Osteoblast (primary cell): ENCODE measurements around the gene MEGF11. TPM values are rescaled to one million over a fixed set of nuclear protein-coding genes. Genes with fewer than 3 reads are reported as not detected.

ENCODE experiments used
- DNase-seq: peaks from one replicate; pipeline ENCODE4 v3.0.0; 2011; ENCODE audit warnings: low spot score, mixed read lengths; ENCODE audit not compliant: insufficient read length; ENCODE audit errors: missing footprints
- H2AFZ ChIP-seq: 2 replicates; pipeline ENCODE4 v1.6.0; 2011; ENCODE audit warnings: mild to moderate bottlenecking, low read length
- H3K27ac ChIP-seq: 2 replicates; pipeline ENCODE4 v1.5.1; 2011; ENCODE audit warnings: mild to moderate bottlenecking, low read depth, low read length, moderate library complexity
- H3K27me3 ChIP-seq: 2 replicates; pipeline ENCODE4 v1.6.0; 2012; ENCODE audit warnings: mild to moderate bottlenecking, control low read depth, inconsistent platforms, low read length, moderate library complexity; ENCODE audit not compliant: insufficient read depth
- H3K36me3 ChIP-seq: 2 replicates; pipeline ENCODE4 v1.5.1; 2011; ENCODE audit warnings: mild to moderate bottlenecking, low read length, control low read depth, moderate library complexity; ENCODE audit not compliant: insufficient read depth
- H3K4me1 ChIP-seq: 2 replicates; pipeline ENCODE4 v1.5.1; 2011; ENCODE audit warnings: mild to moderate bottlenecking, low read length, control low read depth, moderate library complexity; ENCODE audit not compliant: insufficient read depth
- H3K4me2 ChIP-seq: 2 replicates; pipeline ENCODE4 v1.6.0; 2011; ENCODE audit warnings: mild to moderate bottlenecking, low read length; ENCODE audit not compliant: insufficient read depth
- H3K4me3 ChIP-seq: fragments of 200-600 bp; sonication (generic); 3 replicates; pipeline ENCODE4 v1.5.1; 2012; ENCODE audit warnings: mild to moderate bottlenecking, low read length, inconsistent platforms; ENCODE audit not compliant: insufficient read depth
- H3K79me2 ChIP-seq: 2 replicates; pipeline ENCODE4 v1.6.0; 2012; ENCODE audit warnings: mild to moderate bottlenecking, low read length, control low read depth, inconsistent platforms; ENCODE audit not compliant: insufficient read depth
- H3K9me3 ChIP-seq: 2 replicates; pipeline ENCODE4 v1.5.1; 2011; ENCODE audit warnings: low read depth, low read length, control low read depth
- H4K20me1 ChIP-seq: 2 replicates; pipeline ENCODE4 v1.6.0; 2012; ENCODE audit warnings: mild to moderate bottlenecking, low read length, control low read depth; ENCODE audit not compliant: insufficient read depth
- total RNA-seq: library from RNA; depleted of rRNA; stranded (reverse); fragments of >200 nt; gene quantifications from 2 replicates; pipeline ENCODE4 v1.2.3, GENCODE V29; 2012
- TF ChIP-seq, protein P1 (sequence below): IDR thresholded peaks from 2 replicates; pipeline ENCODE4 v1.5.1; 2011; ENCODE audit warnings: mild to moderate bottlenecking, low read depth, low read length, moderate library complexity; ENCODE audit errors: extremely low read depth

MEGF11 gene
- total RNA-seq, 1 donor: not detected

DNA sequence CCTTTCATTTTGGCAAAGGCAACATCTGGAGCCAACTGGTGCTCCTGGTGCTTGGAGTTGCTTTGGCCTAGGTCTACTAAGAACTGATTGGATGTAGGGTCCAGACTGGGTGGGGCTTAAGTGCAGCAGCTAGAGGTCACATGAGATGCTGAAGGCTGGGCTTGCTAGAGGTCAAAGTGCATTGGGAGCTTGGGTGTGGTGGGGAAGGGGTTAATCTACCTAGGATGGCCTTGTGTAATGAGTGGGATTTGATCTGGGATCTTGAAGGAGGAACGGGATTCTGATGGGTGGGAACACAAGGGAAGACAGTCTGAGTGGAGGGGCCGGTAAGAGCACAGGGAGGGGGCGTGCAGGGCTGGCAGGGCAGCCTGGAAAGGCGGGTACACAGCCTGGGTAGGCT lies 258.7 kb downstream of the MEGF11 start:
- no peaks in the 10 kb centered on the region for H3K9me3 ChIP-seq
- no peak overlapping the region for H3K27ac ChIP-seq
- no peaks in the 10 kb centered on the region for H3K79me2 ChIP-seq
- H3K4me1 ChIP-seq: no peaks in the 10 kb centered on the region
- TF ChIP-seq, protein P1, sequence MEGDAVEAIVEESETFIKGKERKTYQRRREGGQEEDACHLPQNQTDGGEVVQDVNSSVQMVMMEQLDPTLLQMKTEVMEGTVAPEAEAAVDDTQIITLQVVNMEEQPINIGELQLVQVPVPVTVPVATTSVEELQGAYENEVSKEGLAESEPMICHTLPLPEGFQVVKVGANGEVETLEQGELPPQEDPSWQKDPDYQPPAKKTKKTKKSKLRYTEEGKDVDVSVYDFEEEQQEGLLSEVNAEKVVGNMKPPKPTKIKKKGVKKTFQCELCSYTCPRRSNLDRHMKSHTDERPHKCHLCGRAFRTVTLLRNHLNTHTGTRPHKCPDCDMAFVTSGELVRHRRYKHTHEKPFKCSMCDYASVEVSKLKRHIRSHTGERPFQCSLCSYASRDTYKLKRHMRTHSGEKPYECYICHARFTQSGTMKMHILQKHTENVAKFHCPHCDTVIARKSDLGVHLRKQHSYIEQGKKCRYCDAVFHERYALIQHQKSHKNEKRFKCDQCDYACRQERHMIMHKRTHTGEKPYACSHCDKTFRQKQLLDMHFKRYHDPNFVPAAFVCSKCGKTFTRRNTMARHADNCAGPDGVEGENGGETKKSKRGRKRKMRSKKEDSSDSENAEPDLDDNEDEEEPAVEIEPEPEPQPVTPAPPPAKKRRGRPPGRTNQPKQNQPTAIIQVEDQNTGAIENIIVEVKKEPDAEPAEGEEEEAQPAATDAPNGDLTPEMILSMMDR: no peak
- no peaks in the 10 kb centered on the region for H4K20me1 ChIP-seq
- H3K4me2 ChIP-seq: no peak overlapping the region
- no peak overlapping the region for H3K4me3 ChIP-seq
- H2AFZ ChIP-seq: no peak overlapping the region
- DNase-seq: no peak
- peaks cover 37% of the 10 kb centered on the region for H3K27me3 ChIP-seq
- no peaks in the 10 kb centered on the region for H3K36me3 ChIP-seq

DNA sequence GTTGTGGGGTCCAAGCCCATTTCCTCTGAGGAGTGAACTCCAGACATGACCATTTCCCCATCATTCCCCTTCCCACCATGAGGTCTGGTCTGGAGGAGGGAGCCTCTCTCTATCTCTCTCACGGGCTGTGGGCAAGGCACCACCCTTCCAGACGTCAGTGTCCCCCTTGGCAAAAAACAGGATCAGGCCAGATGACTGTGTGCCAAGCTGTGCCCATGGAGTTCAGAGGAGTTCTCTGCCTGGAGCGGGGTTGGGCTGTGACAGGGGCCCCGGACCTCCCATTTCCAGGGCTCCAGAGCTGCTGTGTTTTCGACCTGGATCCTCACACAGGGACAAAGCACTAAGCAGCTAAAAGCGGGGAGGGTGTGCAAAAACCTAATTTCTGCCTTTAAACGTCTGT lies 259.8 kb downstream of the MEGF11 start:
- Histone ChIP-seq H3K79me2 (no peaks in the 10 kb centered on the region), H3K27me3 (peaks cover 38% of the 10 kb centered on the region), H3K4me1 (no peaks in the 10 kb centered on the region), H2AFZ (no peak overlapping the region), H4K20me1 (no peaks in the 10 kb centered on the region), H3K4me2 (no peak overlapping the region), H3K9me3 (no peaks in the 10 kb centered on the region), H3K36me3 (no peaks in the 10 kb centered on the region), H3K27ac (no peak overlapping the region), H3K4me3 (no peak overlapping the region)
- no peak for DNase-seq
- TF ChIP-seq, protein P1: no peak

DNA sequence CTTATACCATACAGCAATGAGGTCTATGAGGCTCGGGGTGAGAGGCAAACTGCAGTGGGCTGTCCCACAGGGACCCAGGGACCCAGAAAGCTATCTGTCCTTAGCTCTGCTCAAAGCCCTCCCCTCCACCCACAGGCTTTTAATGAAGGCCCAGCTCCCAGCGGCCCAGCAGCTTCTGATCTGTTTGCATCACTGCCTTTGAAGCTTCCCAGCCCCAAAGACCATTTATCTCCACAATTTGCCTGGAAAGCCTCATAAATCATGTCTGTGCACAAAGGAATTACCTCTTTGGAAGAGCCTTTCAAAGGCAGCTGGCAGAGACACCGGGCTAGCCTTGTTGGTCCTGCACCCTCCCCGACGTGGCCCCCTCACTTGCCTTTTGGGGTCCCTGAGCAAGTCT lies 260.3 kb downstream of the MEGF11 start:
- Histone ChIP-seq H2AFZ (no peak overlapping the region), H3K4me3 (no peak overlapping the region), H3K4me2 (no peak overlapping the region), H3K79me2 (no peaks in the 10 kb centered on the region), H3K9me3 (no peaks in the 10 kb centered on the region), H3K27me3 (peaks cover 38% of the 10 kb centered on the region), H4K20me1 (no peaks in the 10 kb centered on the region), H3K36me3 (no peaks in the 10 kb centered on the region), H3K4me1 (no peaks in the 10 kb centered on the region), H3K27ac (no peak overlapping the region)
- TF ChIP-seq, protein P1: no peak
- no peak for DNase-seq

GRCh38 chr15:65991721-65992483 lies 261.6 kb downstream of the MEGF11 start:
- no peak overlapping the region for H3K4me3 ChIP-seq
- H3K4me1 ChIP-seq: no peaks in the 10 kb centered on the region
- no peaks in the 10 kb centered on the region for H3K79me2 ChIP-seq
- no peaks in the 10 kb centered on the region for H3K36me3 ChIP-seq
- H3K4me2 ChIP-seq: no peak overlapping the region
- no peaks in the 10 kb centered on the region for H3K9me3 ChIP-seq
- no peak for DNase-seq
- H3K27me3 ChIP-seq: peaks cover 38% of the 10 kb centered on the region
- no peak overlapping the region for H3K27ac ChIP-seq
- TF ChIP-seq, protein P1: no peak
- no peak overlapping the region for H2AFZ ChIP-seq
- H4K20me1 ChIP-seq: no peaks in the 10 kb centered on the region
